HG03354 (cell line): Measurements from ENCODE around the gene BEGAIN.

Experiments used
- ATAC-seq: cut with Tn5 transposase; IDR thresholded peaks from one replicate; pipeline ENCODE4 v1.9.1; 2021; ENCODE audit warnings: mild to moderate bottlenecking; ENCODE audit not compliant: unreplicated experiment, poor library complexity, severe bottlenecking

BEGAIN gene

DNA sequence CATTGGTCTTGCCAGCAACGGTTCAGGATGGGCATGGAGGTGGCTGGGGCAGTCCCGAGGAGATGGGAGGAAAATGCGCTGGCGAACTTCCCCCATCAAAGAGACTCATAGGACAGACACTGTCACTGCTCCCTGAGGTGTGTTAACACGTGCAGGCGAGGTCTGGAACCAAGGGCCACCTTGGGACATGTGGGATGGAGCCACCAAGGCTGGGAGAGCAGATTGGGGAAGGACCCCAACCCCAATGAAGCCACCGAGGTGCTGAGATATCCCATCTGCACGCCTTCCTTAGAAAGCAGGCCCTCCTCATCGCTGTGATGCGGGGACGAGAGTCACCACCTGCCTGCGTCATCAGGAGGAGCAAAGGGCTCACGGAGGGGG, 16.9 kb upstream of the BEGAIN start:
- no peak for ATAC-seq

DNA sequence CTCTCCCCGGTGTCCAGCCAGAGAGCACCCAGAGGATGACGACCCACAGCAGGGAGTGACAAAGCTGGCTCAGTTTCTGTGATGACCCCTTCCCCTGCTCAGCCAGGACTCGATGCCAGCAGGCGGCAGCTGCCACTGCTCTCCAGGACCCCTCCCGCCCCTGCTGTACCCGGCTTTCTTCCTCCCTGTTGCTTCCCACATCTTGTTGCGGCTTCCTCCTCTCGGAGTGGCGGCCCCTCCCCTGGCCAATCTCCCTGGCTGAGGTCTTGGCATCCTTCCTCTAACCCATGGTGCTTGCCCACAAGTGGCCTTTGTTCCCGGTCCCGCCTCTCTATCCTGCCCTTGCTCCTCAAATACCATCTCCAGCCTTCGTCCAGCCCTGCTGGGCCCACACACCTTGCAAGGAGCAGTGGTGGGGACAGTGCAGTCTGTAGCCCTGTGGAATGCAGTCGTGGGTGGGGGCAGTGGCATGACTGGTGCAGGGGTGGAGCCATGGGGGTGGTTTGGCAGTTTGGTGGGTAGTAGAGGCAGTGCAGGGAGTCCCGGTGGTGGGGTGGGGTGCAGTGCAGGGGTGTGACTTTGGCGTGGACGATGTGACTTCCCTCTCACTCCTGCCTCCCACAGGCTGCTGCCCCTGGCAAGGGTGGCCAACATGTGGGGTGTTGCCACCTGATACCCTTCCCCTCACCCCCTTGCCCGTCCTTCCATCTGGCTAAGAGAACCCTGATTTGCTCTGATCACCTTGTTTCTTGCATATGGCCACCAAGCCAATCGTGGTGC, 16.3 kb upstream of the BEGAIN start:
- ATAC-seq: no peak

DNA sequence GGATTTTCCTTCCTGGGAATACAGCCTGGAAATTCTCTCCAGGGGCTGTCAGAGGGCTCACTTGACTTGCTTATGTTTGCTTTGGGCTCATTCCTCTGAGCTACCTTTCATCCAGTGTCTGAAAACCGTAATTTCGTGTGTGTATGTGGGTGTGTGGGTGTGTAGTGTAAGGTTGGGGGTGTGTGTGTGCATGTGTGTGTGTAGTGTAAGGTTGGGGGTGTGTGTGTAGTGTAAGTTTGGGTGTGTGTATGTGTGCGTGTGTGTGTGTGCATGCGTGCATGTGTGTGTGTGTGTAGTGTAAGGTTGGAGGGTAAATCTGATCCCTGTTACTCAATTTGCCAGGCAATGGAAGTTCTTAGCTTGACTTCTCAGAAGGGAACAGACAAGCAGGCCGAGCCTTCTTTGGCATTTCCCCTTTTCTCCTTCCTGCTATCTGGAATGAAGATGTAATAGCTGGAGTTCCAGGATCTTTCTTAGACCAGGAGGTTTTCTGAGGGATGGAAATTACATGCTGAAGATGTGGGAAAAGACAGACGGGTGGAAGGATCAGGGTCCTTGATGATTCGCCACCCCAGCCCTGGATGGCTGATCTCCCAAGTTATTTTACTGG, 15.5 kb upstream of the BEGAIN start:
- no peak for ATAC-seq

- ATAC-seq: no peak
Measured at GRCh38 chr14:100601914-100602313, 14.7 kb upstream of the BEGAIN start.

GRCh38 chr14:100601064-100601463, 13.8 kb upstream of the BEGAIN start:
- no peak for ATAC-seq

- ATAC-seq: no peak
Measured at GRCh38 chr14:100599981-100600380, 12.8 kb upstream of the BEGAIN start.

GRCh38 chr14:100594625-100594951, 7.4 kb upstream of the BEGAIN start:
- ATAC-seq: no peak

GRCh38 chr14:100593751-100594624, 6.8 kb upstream of the BEGAIN start:
- no peak for ATAC-seq

GRCh38 chr14:100592972-100593371, 5.8 kb upstream of the BEGAIN start:
- ATAC-seq: no peak

- no peak for ATAC-seq
Measured at GRCh38 chr14:100592461-100592891, 5.3 kb upstream of the BEGAIN start.

DNA sequence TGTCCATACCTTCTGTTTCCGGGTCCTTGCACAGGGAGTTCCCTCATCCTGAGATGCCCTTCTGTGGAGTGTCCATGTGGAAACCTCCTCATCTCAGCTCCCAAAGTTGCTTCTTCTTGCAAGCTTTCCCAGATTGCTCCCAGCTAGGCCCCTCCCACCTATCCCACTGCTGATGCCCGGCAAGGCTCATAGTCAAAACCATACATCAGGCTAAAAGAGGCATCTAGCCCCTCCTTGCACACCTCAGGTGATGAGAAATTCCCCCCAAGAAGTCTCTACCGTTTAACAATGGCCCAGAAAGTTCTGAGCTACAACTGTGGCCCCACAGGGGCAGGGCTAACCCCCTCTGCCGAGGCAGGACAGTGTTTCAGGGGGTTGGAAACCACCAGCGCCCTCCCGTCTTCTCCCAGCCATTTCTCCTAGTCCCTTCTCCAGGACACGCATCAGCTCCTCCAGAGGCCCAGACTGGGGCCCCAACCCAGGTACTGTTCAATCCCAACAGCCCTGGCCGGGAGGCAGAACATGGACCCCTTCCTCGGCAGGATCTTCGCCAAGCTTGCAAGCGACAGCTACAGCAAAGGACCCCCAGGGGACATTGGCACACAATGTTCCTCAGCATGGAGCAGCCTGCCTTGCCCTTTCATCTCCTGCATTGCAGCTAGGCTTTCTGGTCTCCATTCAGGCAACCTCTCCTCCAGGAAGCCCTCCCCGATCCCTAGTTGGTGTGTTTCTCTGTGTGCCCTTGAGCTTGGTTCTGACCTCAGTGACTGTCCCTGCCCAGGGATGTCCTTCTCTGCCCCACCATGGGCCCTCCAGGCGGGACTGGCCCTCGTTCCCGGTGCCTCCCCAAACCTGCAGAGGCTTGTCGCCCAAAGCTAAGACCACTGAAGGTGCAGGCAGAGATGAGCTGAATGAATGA, 4.5 kb upstream of the BEGAIN start:
- no peak for ATAC-seq

DNA sequence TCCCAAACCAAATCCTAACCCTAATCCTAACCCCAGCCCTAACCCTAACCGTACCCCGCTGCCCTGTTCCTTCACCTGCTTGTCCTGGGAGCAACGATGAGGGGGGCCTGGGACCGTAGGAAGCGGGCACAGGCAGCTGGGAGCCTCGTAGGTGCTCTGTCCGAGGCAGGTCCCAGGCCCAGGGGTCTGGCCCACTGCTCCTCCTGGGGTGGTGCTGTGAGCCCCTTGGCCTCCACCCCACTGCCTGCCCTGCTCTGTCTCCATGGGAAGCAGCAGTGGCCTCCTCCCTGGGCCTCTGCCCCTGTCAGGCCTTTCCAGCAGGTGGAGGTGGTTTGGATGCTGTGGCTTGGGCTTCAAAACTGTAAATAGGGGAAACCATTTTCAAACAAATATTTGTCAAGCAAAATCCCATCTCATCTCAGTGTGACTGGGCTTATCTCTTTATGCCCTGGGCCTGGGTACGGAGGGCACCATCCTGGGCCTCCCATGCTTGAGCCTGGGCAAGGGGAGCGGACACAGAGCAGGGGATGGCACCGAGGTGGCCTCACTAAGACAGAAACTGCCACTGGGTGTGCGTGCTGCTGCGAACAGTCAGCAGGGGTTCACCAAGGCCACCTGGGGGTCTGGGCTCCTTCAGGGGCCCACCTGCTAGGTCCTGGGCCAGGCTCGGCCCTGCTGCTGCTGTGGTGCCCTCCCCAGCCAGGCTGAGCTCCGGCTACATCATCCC, 3.7 kb upstream of the BEGAIN start:
- no peak for ATAC-seq

GRCh38 chr14:100589760-100590469, 2.7 kb upstream of the BEGAIN start:
- no peak for ATAC-seq

- ATAC-seq: no peak
Measured at GRCh38 chr14:100589071-100589759, 2.0 kb upstream of the BEGAIN start.

- ATAC-seq: no peak
Measured at GRCh38 chr14:100588671-100589070, 1.5 kb upstream of the BEGAIN start.

DNA sequence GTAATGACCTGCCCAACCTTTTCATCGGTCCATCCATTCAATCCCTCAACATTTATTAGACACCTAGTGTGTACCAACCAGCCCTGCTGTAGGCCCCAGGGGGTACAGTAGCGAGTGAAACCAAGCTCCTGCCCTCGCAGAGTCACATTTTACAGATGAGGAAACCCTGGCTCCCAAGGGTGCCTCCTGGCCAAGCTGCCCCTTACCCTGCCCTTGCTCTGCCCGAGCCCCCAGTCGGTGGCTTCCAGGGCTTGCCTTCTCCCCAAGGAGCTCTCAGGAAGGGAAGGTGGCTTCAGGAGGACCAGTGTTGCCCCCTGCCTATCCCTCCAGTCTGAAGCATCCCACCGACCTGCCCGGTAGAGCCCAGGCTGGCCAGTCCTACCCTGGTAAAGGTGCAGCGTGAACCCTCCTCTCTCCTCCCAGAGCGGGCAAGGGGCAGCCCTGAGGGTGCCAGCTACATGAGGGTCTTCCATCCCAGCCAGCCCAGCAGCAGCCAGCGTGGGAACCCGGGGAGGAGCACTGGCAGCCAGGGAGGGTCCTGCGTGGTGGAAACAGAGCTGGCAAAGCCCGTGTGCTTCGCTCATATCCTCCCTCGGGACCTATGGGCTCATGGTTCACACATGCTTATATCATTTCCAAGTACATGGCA, 670 bp upstream of the BEGAIN start:
- no peak for ATAC-seq

GRCh38 chr14:100586403-100587085, 673 bp downstream of the BEGAIN start:
- no peak for ATAC-seq
